HG02943 (cell line): Measurements from ENCODE around the gene ASB11.

Experiments
- ATAC-seq: cut with Tn5 transposase; IDR thresholded peaks from one replicate; pipeline ENCODE4 v1.9.1; 2021; ENCODE audit warnings: mild to moderate bottlenecking, low read depth, moderate library complexity; ENCODE audit not compliant: unreplicated experiment

The ASB11 gene

DNA sequence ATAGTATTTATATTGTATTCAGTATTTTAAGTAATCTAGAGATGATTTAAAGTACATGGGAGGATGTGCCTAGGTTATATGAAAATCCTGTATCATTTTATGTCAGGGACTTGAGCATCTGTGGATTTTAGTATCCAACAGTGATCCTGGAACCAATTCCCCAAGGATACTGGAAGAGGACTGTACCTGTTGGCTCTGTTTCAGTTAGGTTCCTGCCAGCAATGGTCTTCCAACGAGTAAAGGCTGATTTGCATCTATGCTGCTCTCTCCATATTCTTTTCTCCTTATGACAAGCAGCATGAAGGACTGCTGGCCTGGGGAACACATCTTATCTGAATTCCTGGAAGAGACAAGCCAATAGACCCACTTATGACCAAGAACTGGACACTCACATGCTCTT, 80.4 kb downstream of the ASB11 start:
- no peak for ATAC-seq

DNA sequence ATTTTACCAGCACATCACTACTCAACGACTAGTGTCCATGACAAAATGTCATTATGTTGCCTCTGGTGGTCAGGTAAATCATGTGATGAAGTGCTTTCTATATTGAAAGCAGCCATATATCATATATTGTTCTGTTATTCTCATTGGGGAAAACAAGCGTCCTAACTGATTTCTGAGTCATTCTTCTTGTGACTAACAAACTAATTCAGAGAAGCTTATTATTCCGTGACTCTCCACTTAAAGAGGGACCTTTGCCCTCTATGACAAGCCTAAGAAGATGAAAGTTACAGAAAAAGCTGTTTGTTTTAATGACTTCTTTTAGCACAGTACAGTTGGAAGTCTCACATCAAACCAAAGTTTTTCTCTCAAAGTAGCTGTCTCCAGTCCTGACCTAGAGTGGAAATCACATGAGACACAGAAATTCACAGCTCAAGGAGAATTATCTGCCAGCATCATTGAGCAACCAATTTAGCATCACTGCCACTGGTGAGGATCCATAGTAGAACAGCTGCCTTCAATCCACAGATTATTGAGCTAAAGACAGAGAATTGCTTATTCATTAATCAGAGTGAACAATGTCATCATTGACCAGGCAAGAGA, 81.9 kb downstream of the ASB11 start:
- ATAC-seq = no peak
